ENCODE data around the gene RNF112. TPM values are rescaled to one million over a fixed set of nuclear protein-coding genes. Genes with fewer than 3 reads are reported as not detected.
A peak's percentile ranks its signal among the peaks of the same experiment; 100 is the strongest.

The RNF112 gene
- total and polyA plus RNA-seq, 4 experiments from 2014 or later, result 0.06 to 1.6 (median 0.87) TPM; not detected in 1

- H3K4me3 Mint-ChIP-seq, result no peak overlapping the region
- peaks cover 0 to 1% of the 10 kb centered on the region in 2 donors for H3K27me3 Mint-ChIP-seq
- ChIA-PET CTCF (ENCODE audit: partially characterized antibody) (no interaction called here), POLR2A (ENCODE audit: partially characterized antibody) (no interaction called here)
- no peak for DNase-seq
- H3K27ac Mint-ChIP-seq, result no peak overlapping the region
- no peaks in the 10 kb centered on the region for H3K36me3 ChIP-seq (ENCODE audit: insufficient read depth, low read length)
- no peaks in the 10 kb centered on the region for H3K9me3 Mint-ChIP-seq
- H3K27me3 ChIP-seq (ENCODE audit: insufficient read depth, low read length), result no peaks in the 10 kb centered on the region
- no peaks in the 10 kb centered on the region for H3K36me3 Mint-ChIP-seq
- no peak overlapping the region for H3K27ac ChIP-seq (ENCODE audit: low read depth, low read length)
- no peaks in the 10 kb centered on the region for H3K9me3 ChIP-seq (ENCODE audit: control insufficient read depth in 1 of 2, low read length in 2 of 2)
- H3K4me1 Mint-ChIP-seq, result no peaks in the 10 kb centered on the region
- H3K4me1 ChIP-seq (ENCODE audit: insufficient read depth, low read length), result no peaks in the 10 kb centered on the region
- no peak overlapping the region for H3K4me3 ChIP-seq (ENCODE audit: low read length in 2 of 2)
- intact Hi-C loops (cut with micrococcal nuclease), result no loop called here
Measured at GRCh38 chr17:19407601-19408345, 3.3 kb upstream of the RNF112 start.

GRCh38 chr17:19408346-19408710, 2.7 kb upstream of the RNF112 start:
- Mint-ChIP-seq H3K36me3 (no peaks in the 10 kb centered on the region), H3K27ac (no peak overlapping the region), H3K4me1 (no peaks in the 10 kb centered on the region), H3K9me3 (no peaks in the 10 kb centered on the region), H3K4me3 (no peak overlapping the region), H3K27me3 (no peaks in the 10 kb centered on the region)
- no peak for DNase-seq
- Histone ChIP-seq H3K27me3 (ENCODE audit: insufficient read depth, low read length) (no peaks in the 10 kb centered on the region), H3K9me3 (ENCODE audit: control insufficient read depth in 1 of 2, low read length in 2 of 2) (no peaks in the 10 kb centered on the region), H3K36me3 (ENCODE audit: insufficient read depth, low read length) (no peaks in the 10 kb centered on the region), H3K27ac (ENCODE audit: low read depth, low read length) (no peak overlapping the region), H3K4me1 (ENCODE audit: insufficient read depth, low read length) (no peaks in the 10 kb centered on the region), H3K4me3 (ENCODE audit: low read length in 2 of 2) (no peak overlapping the region)
- ChIA-PET CTCF (ENCODE audit: partially characterized antibody) (no interaction called here), POLR2A (ENCODE audit: partially characterized antibody) (no interaction called here)
- intact Hi-C loops (cut with micrococcal nuclease), result no loop called here

- no peak overlapping the region for H3K4me3 Mint-ChIP-seq
- H3K4me1 ChIP-seq (ENCODE audit: insufficient read depth, low read length), result no peaks in the 10 kb centered on the region
- H3K27ac Mint-ChIP-seq, result no peak overlapping the region
- ChIA-PET POLR2A (ENCODE audit: partially characterized antibody) (no interaction called here), CTCF (ENCODE audit: partially characterized antibody) (interaction anchor here (1.2 kb wide), 1 partner anchor 46 kb away, joined by 3 read pairs; the partner anchor contains the start of gene B9D1)
- intact Hi-C loops (cut with micrococcal nuclease), result no loop called here
- H3K36me3 ChIP-seq (ENCODE audit: insufficient read depth, low read length), result no peaks in the 10 kb centered on the region
- no peaks in the 10 kb centered on the region for H3K4me1 Mint-ChIP-seq
- H3K9me3 Mint-ChIP-seq, result no peaks in the 10 kb centered on the region
- no peaks in the 10 kb centered on the region for H3K9me3 ChIP-seq (ENCODE audit: control insufficient read depth in 1 of 2, low read length in 2 of 2)
- no peaks in the 10 kb centered on the region for H3K36me3 Mint-ChIP-seq
- no peaks in the 10 kb centered on the region for H3K27me3 Mint-ChIP-seq
- no peak for DNase-seq
- H3K27me3 ChIP-seq (ENCODE audit: insufficient read depth, low read length), result no peaks in the 10 kb centered on the region
- no peak overlapping the region for H3K4me3 ChIP-seq (ENCODE audit: low read length in 2 of 2)
- H3K27ac ChIP-seq (ENCODE audit: low read depth, low read length), result no peak overlapping the region
Measured at GRCh38 chr17:19409066-19409465, 2.0 kb upstream of the RNF112 start.

- Histone ChIP-seq H3K27me3 (ENCODE audit: insufficient read depth, low read length) (no peaks in the 10 kb centered on the region), H3K36me3 (ENCODE audit: insufficient read depth, low read length) (no peaks in the 10 kb centered on the region), H3K4me1 (ENCODE audit: insufficient read depth, low read length) (no peaks in the 10 kb centered on the region), H3K27ac (ENCODE audit: low read depth, low read length) (no peak overlapping the region), H3K4me3 (ENCODE audit: low read length in 2 of 2) (no peak overlapping the region), H3K9me3 (ENCODE audit: control insufficient read depth in 1 of 2, low read length in 2 of 2) (no peaks in the 10 kb centered on the region)
- Mint-ChIP-seq H3K4me1 (no peaks in the 10 kb centered on the region), H3K9me3 (no peaks in the 10 kb centered on the region), H3K27ac (no peak overlapping the region), H3K27me3 (no peaks in the 10 kb centered on the region), H3K4me3 (no peak overlapping the region), H3K36me3 (no peaks in the 10 kb centered on the region)
- intact Hi-C loops (cut with micrococcal nuclease), result no loop called here
- CTCF ChIA-PET (ENCODE audit: partially characterized antibody), result interaction anchor here (1.2 kb wide), 1 partner anchor 47 kb away, joined by 3 read pairs; the partner anchor contains the start of gene B9D1
- no peak for DNase-seq
- POLR2A ChIA-PET (ENCODE audit: partially characterized antibody), result no interaction called here
Measured at GRCh38 chr17:19409509-19409908, 1.5 kb upstream of the RNF112 start.

GRCh38 chr17:19410091-19410490, 941 bp upstream of the RNF112 start:
- H3K9me3 ChIP-seq (ENCODE audit: control insufficient read depth in 1 of 2, low read length in 2 of 2), result no peaks in the 10 kb centered on the region
- Mint-ChIP-seq H3K4me3 (peak overlapping the region in 1 of 8 donors; percentile 34), H3K9me3 (no peaks in the 10 kb centered on the region), H3K27me3 (no peaks in the 10 kb centered on the region), H3K4me1 (no peaks in the 10 kb centered on the region), H3K36me3 (no peaks in the 10 kb centered on the region), H3K27ac (peak overlapping the region in 1 of 7 donors; percentile 43)
- H3K27me3 ChIP-seq (ENCODE audit: insufficient read depth, low read length), result no peaks in the 10 kb centered on the region
- no peak for DNase-seq
- H3K4me3 ChIP-seq (ENCODE audit: low read length in 2 of 2), result no peak overlapping the region
- intact Hi-C loops (cut with micrococcal nuclease), result no loop called here
- H3K4me1 ChIP-seq (ENCODE audit: insufficient read depth, low read length), result no peaks in the 10 kb centered on the region
- ChIA-PET CTCF (ENCODE audit: partially characterized antibody) (interaction anchor here (1.2 kb wide), 1 partner anchor 47 kb away, joined by 3 read pairs; the partner anchor contains the start of gene B9D1), POLR2A (ENCODE audit: partially characterized antibody) (no interaction called here)
- H3K36me3 ChIP-seq (ENCODE audit: insufficient read depth, low read length), result no peaks in the 10 kb centered on the region
- no peak overlapping the region for H3K27ac ChIP-seq (ENCODE audit: low read depth, low read length)

GRCh38 chr17:19411631-19412030, 599 bp downstream of the RNF112 start:
- POLR2A ChIA-PET (ENCODE audit: partially characterized antibody), result no interaction called here
- Histone ChIP-seq H3K27me3 (ENCODE audit: insufficient read depth, low read length) (no peaks in the 10 kb centered on the region), H3K4me1 (ENCODE audit: insufficient read depth, low read length) (no peaks in the 10 kb centered on the region), H3K4me3 (ENCODE audit: low read length in 2 of 2) (no peak overlapping the region), H3K9me3 (ENCODE audit: control insufficient read depth in 1 of 2, low read length in 2 of 2) (no peaks in the 10 kb centered on the region), H3K27ac (ENCODE audit: low read depth, low read length) (no peak overlapping the region), H3K36me3 (ENCODE audit: insufficient read depth, low read length) (no peaks in the 10 kb centered on the region)
- Mint-ChIP-seq H3K27ac (no peak overlapping the region), H3K27me3 (no peaks in the 10 kb centered on the region), H3K4me3 (no peak overlapping the region), H3K36me3 (no peaks in the 10 kb centered on the region), H3K4me1 (no peaks in the 10 kb centered on the region), H3K9me3 (no peaks in the 10 kb centered on the region)
- CTCF ChIA-PET (ENCODE audit: partially characterized antibody), result no interaction called here
- intact Hi-C loops (cut with micrococcal nuclease), result no loop called here
- DNase-seq, result no peak

- Mint-ChIP-seq H3K9me3 (no peaks in the 10 kb centered on the region), H3K4me3 (no peak overlapping the region), H3K4me1 (peaks cover 0 to 7% (median 2%) of the 10 kb centered on the region in 4 donors), H3K27me3 (no peaks in the 10 kb centered on the region), H3K36me3 (no peaks in the 10 kb centered on the region), H3K27ac (no peak overlapping the region)
- no peaks in the 10 kb centered on the region for H3K36me3 ChIP-seq (ENCODE audit: insufficient read depth, low read length)
- H3K4me3 ChIP-seq (ENCODE audit: low read length in 2 of 2), result no peak overlapping the region
- ChIA-PET CTCF (ENCODE audit: partially characterized antibody) (no interaction called here), POLR2A (ENCODE audit: partially characterized antibody) (no interaction called here)
- intact Hi-C loops (cut with micrococcal nuclease), result no loop called here
- no peaks in the 10 kb centered on the region for H3K4me1 ChIP-seq (ENCODE audit: insufficient read depth, low read length)
- H3K27me3 ChIP-seq (ENCODE audit: insufficient read depth, low read length), result no peaks in the 10 kb centered on the region
- DNase-seq, result no peak
- no peak overlapping the region for H3K27ac ChIP-seq (ENCODE audit: low read depth, low read length)
- no peaks in the 10 kb centered on the region for H3K9me3 ChIP-seq (ENCODE audit: control insufficient read depth in 1 of 2, low read length in 2 of 2)
Measured at GRCh38 chr17:19412510-19412909, 1.5 kb downstream of the RNF112 start.

Measured in CD4-positive, alpha-beta memory T cell (primary cell).